Adrenal gland (tissue), 5 donors: ENCODE measurements around the gene PDE3A.

Experiments used
- POLR2A ChIP-seq, 2 donors: fragments of 450-650 bp; IDR thresholded peaks; one replicate each; pipeline ENCODE4 v1.6.1; 2017; ENCODE audit warnings: antibody characterized with exemption in 2 of 2, mild to moderate bottlenecking in 2 of 2, moderate library complexity in 1 of 2
- TF ChIP-seq, protein P1 (sequence below), 6 experiments: fragments of 450-650 bp in 4 of 6; fragments of 200-600 bp in 2 of 6; sonication (generic) in 1 of 6; IDR thresholded peaks; 1 replicate in 5 of 6; 2 replicates in 1 of 6; pipeline versions ENCODE4 v1.5.1 to v1.8.0; 2016 to 2021; ENCODE audit warnings: antibody characterized with exemption in 6 of 6, mild to moderate bottlenecking in 2 of 6, moderate library complexity in 1 of 6
- donor health status: DM: no; HTN: no; CAD: no.

DNA sequence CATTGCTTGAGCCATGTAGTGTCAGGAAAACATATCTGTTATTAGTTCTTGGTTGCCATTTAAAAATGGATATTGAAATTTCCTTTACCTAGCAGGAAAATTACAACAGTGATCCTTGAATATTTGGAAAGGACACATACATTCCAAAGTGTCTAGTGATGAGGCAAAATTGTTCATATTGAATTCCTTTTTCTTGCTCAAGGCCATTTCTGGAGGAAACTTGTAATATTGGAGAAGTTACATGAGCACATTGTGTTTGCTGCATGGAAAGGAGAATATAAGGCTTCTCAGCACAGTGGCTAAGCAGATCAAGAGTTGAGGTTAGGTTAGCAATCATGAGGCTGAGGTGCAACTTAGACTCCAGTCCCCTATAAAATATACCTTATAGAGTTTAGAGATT lies 121.9 kb downstream of the PDE3A start:
- TF ChIP-seq, protein P1, sequence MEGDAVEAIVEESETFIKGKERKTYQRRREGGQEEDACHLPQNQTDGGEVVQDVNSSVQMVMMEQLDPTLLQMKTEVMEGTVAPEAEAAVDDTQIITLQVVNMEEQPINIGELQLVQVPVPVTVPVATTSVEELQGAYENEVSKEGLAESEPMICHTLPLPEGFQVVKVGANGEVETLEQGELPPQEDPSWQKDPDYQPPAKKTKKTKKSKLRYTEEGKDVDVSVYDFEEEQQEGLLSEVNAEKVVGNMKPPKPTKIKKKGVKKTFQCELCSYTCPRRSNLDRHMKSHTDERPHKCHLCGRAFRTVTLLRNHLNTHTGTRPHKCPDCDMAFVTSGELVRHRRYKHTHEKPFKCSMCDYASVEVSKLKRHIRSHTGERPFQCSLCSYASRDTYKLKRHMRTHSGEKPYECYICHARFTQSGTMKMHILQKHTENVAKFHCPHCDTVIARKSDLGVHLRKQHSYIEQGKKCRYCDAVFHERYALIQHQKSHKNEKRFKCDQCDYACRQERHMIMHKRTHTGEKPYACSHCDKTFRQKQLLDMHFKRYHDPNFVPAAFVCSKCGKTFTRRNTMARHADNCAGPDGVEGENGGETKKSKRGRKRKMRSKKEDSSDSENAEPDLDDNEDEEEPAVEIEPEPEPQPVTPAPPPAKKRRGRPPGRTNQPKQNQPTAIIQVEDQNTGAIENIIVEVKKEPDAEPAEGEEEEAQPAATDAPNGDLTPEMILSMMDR (IDR thresholded peaks at IDR 0.05), result no peak
- no peak for TF ChIP-seq POLR2A (IDR thresholded peaks at IDR 0.05)
